ENCODE measurements around the gene SMCO3.
A peak's percentile ranks its signal among the peaks of the same experiment; 100 is the strongest.

DNA sequence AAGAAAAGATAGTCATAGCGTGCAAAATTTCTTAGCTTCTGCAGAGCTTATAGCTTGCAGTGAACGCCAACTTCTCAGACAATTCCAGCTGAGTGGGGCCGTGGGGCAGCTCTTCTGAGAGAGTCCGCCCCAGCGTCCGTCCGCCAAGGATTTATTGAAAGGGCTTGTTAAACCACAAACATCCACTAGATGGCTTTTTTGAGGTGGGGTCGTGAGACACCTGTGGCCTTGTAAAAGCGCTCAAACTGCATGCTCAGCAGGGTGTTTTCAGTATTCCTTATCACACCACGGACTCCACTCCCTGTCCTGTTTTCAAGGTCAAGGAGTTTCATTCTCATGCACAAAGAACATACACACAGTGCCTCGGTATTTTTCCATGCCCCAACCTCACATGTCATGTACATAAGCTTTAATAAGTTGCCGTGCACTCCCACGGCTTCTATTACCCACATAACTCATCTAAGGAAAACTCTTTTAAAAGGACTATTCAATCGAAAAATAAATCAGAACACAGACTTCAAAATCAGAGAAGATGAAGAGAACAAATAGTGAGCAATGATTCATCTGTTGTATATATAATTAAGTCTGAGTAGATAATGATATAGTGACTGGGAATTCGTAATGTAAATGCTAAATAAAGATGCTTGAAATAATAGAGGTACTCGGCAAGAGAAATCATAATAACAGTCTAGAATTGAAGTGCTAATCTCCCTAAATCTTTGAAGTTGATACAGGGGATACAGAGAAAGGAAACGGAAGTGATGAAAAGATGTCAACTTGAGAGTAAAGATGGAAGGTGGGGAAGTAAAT is 57.4 kb downstream of the SMCO3 start:
- TF ChIP-seq CTCF (conservative IDR thresholded peaks at IDR 0.05; ENCODE audit: low read depth, low read length) (peak; percentile 39; the same call in 1 of the 2 replicates), EZH2 (IDR thresholded peaks at IDR 0.05; ENCODE audit: low read length, unreplicated experiment) (no peak)
